Loucy (cell line): ENCODE results near the gene FAM47B.

Experiments
- EZH2phosphoT487 ChIP-seq: fragments of 200-600 bp; IDR thresholded peaks from 2 replicates; pipeline ENCODE4 v1.6.1; 2018; ENCODE audit warnings: antibody characterized with exemption, mild to moderate bottlenecking, moderate library complexity, borderline replicate concordance
- TF ChIP-seq, protein P1 (sequence below): fragments of 200-600 bp; sonication (generic); conservative IDR thresholded peaks from 2 replicates; pipeline ENCODE4 v1.5.1; 2014; ENCODE audit warnings: mild to moderate bottlenecking, antibody characterized with exemption, low read length

DNA sequence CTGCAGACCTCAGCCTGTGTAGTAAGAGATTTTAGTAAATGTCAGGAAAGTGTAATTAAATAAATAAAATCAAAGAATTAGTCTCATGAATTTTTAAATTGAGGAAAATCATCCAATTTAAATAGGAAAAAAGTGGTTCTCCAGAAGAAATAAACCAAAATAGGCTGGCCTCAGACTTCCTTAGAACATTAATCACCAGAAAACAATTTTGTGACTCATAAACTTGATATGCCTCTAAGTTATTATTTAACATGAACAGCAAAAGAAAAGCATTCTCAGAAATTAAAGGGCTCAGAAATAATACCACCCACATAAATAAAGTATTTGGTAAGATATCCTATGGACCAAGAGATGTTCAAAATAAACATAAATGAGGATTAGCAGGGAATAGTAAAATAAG, 14.3 kb downstream of the FAM47B start:
- no peak for TF ChIP-seq EZH2phosphoT487
- TF ChIP-seq, protein P1, sequence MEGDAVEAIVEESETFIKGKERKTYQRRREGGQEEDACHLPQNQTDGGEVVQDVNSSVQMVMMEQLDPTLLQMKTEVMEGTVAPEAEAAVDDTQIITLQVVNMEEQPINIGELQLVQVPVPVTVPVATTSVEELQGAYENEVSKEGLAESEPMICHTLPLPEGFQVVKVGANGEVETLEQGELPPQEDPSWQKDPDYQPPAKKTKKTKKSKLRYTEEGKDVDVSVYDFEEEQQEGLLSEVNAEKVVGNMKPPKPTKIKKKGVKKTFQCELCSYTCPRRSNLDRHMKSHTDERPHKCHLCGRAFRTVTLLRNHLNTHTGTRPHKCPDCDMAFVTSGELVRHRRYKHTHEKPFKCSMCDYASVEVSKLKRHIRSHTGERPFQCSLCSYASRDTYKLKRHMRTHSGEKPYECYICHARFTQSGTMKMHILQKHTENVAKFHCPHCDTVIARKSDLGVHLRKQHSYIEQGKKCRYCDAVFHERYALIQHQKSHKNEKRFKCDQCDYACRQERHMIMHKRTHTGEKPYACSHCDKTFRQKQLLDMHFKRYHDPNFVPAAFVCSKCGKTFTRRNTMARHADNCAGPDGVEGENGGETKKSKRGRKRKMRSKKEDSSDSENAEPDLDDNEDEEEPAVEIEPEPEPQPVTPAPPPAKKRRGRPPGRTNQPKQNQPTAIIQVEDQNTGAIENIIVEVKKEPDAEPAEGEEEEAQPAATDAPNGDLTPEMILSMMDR, result no peak
